ENCODE measurements around the gene AKAP6.

AKAP6 gene

GRCh38 chr14:32707742-32708500 is 378.8 kb downstream of the AKAP6 start:
- H3K4me1 Mint-ChIP-seq (ENCODE audit: low read depth in 2 of 2) = no peaks in the 10 kb centered on the region
- H3K4me3 Mint-ChIP-seq = no peak overlapping the region
- ATAC-seq (replicated peaks) = no peak
- H3K9me3 Mint-ChIP-seq = peaks cover 0 to 5% of the 10 kb centered on the region in 2 donors
- H3K36me3 Mint-ChIP-seq (ENCODE audit: insufficient read depth) = no peaks in the 10 kb centered on the region
- DNase-seq = no peak
- no peaks in the 10 kb centered on the region for H3K27me3 Mint-ChIP-seq
- H3K27ac Mint-ChIP-seq = no peak overlapping the region

GRCh38 chr14:32709027-32709426 is 379.9 kb downstream of the AKAP6 start:
- H3K9me3 Mint-ChIP-seq = peaks cover 3 to 7% of the 10 kb centered on the region in 2 donors
- no peak for ATAC-seq (replicated peaks)
- H3K27ac Mint-ChIP-seq = no peak overlapping the region

GRCh38 chr14:32710231-32710671 is 381.2 kb downstream of the AKAP6 start:
- no peaks in the 10 kb centered on the region for H3K36me3 Mint-ChIP-seq (ENCODE audit: insufficient read depth)
- DNase-seq (no peak), ATAC-seq (replicated peaks) (no peak)
- peaks cover 7 to 8% of the 10 kb centered on the region in 2 donors for H3K9me3 Mint-ChIP-seq
- no peaks in the 10 kb centered on the region for H3K27me3 Mint-ChIP-seq
- no peaks in the 10 kb centered on the region for H3K4me1 Mint-ChIP-seq (ENCODE audit: low read depth in 2 of 2)
- H3K27ac Mint-ChIP-seq = no peak overlapping the region
- no peak overlapping the region for H3K4me3 Mint-ChIP-seq

More at GRCh38 chr14:32709027-32709426, 379.9 kb downstream of the AKAP6 start:
- H3K4me1 Mint-ChIP-seq (ENCODE audit: low read depth in 2 of 2) = no peaks in the 10 kb centered on the region
- no peaks in the 10 kb centered on the region for H3K36me3 Mint-ChIP-seq (ENCODE audit: insufficient read depth)
- H3K4me3 Mint-ChIP-seq = no peak overlapping the region
- DNase-seq = no peak
- H3K27me3 Mint-ChIP-seq = no peaks in the 10 kb centered on the region

GRCh38 chr14:32710731-32711680 is 381.9 kb downstream of the AKAP6 start:
- Mint-ChIP-seq H3K36me3 (ENCODE audit: insufficient read depth) (no peaks in the 10 kb centered on the region), H3K27ac (no peak overlapping the region), H3K4me3 (no peak overlapping the region), H3K4me1 (ENCODE audit: low read depth in 2 of 2) (no peaks in the 10 kb centered on the region), H3K27me3 (no peaks in the 10 kb centered on the region), H3K9me3 (peaks cover 7 to 10% of the 10 kb centered on the region in 2 donors)
- DNase-seq = no peak
- ATAC-seq (replicated peaks) = no peak

- no peaks in the 10 kb centered on the region for H3K36me3 Mint-ChIP-seq (ENCODE audit: insufficient read depth)
- H3K27me3 Mint-ChIP-seq = no peaks in the 10 kb centered on the region
- no peak overlapping the region for H3K27ac Mint-ChIP-seq
- H3K4me3 Mint-ChIP-seq = no peak overlapping the region
- no peak for ATAC-seq (replicated peaks)
- peaks cover 7 to 10% of the 10 kb centered on the region in 2 donors for H3K9me3 Mint-ChIP-seq
- no peaks in the 10 kb centered on the region for H3K4me1 Mint-ChIP-seq (ENCODE audit: low read depth in 2 of 2)
- no peak for DNase-seq
These were observed 384.8 kb downstream of the AKAP6 start for GRCh38 chr14:32713856-32714255.

GRCh38 chr14:32719601-32720000 is 390.5 kb downstream of the AKAP6 start:
- H3K4me3 Mint-ChIP-seq = no peak overlapping the region
- no peaks in the 10 kb centered on the region for H3K27me3 Mint-ChIP-seq
- H3K36me3 Mint-ChIP-seq (ENCODE audit: insufficient read depth) = no peaks in the 10 kb centered on the region
- no peaks in the 10 kb centered on the region for H3K4me1 Mint-ChIP-seq (ENCODE audit: low read depth in 2 of 2)
- no peak overlapping the region for H3K27ac Mint-ChIP-seq
- no peak for DNase-seq
- ATAC-seq (replicated peaks) = no peak
- peaks cover 7 to 15% of the 10 kb centered on the region in 2 donors for H3K9me3 Mint-ChIP-seq

- no peak for ATAC-seq (replicated peaks)
- Mint-ChIP-seq H3K4me3 (no peak overlapping the region), H3K36me3 (ENCODE audit: insufficient read depth) (no peaks in the 10 kb centered on the region), H3K27ac (no peak overlapping the region), H3K9me3 (peaks cover 2 to 15% of the 10 kb centered on the region in 2 donors), H3K4me1 (ENCODE audit: low read depth in 2 of 2) (no peaks in the 10 kb centered on the region), H3K27me3 (no peaks in the 10 kb centered on the region)
- DNase-seq = no peak
These were observed 391.8 kb downstream of the AKAP6 start for GRCh38 chr14:32720927-32721326.

- Mint-ChIP-seq H3K4me1 (ENCODE audit: low read depth in 2 of 2) (no peaks in the 10 kb centered on the region), H3K27ac (no peak overlapping the region), H3K27me3 (no peaks in the 10 kb centered on the region), H3K36me3 (ENCODE audit: insufficient read depth) (no peaks in the 10 kb centered on the region), H3K4me3 (no peak overlapping the region), H3K9me3 (peaks cover 2 to 15% of the 10 kb centered on the region in 2 donors)
- DNase-seq = no peak
- ATAC-seq (replicated peaks) = no peak
These were observed 393.6 kb downstream of the AKAP6 start for GRCh38 chr14:32722631-32723183.

GRCh38 chr14:32724867-32725471 is 395.9 kb downstream of the AKAP6 start:
- H3K36me3 Mint-ChIP-seq (ENCODE audit: insufficient read depth) = no peaks in the 10 kb centered on the region
- no peaks in the 10 kb centered on the region for H3K4me1 Mint-ChIP-seq (ENCODE audit: low read depth in 2 of 2)
- no peak overlapping the region for H3K27ac Mint-ChIP-seq
- no peak for DNase-seq
- H3K4me3 Mint-ChIP-seq = no peak overlapping the region
- peaks cover 2 to 15% of the 10 kb centered on the region in 2 donors for H3K9me3 Mint-ChIP-seq
- no peaks in the 10 kb centered on the region for H3K27me3 Mint-ChIP-seq
- ATAC-seq (replicated peaks) = no peak

- H3K36me3 Mint-ChIP-seq (ENCODE audit: insufficient read depth) = no peaks in the 10 kb centered on the region
- peaks cover 2 to 15% of the 10 kb centered on the region in 2 donors for H3K9me3 Mint-ChIP-seq
- no peaks in the 10 kb centered on the region for H3K4me1 Mint-ChIP-seq (ENCODE audit: low read depth in 2 of 2)
- H3K27ac Mint-ChIP-seq = no peak overlapping the region
- ATAC-seq (replicated peaks) = no peak
- no peaks in the 10 kb centered on the region for H3K27me3 Mint-ChIP-seq
- no peak overlapping the region for H3K4me3 Mint-ChIP-seq
- DNase-seq = no peak
These were observed 397.4 kb downstream of the AKAP6 start for GRCh38 chr14:32726516-32726915.

- ATAC-seq (replicated peaks) (no peak), DNase-seq (no peak)
- H3K4me1 Mint-ChIP-seq (ENCODE audit: low read depth in 2 of 2) = no peaks in the 10 kb centered on the region
- no peaks in the 10 kb centered on the region for H3K27me3 Mint-ChIP-seq
- no peak overlapping the region for H3K27ac Mint-ChIP-seq
- H3K4me3 Mint-ChIP-seq = no peak overlapping the region
- H3K9me3 Mint-ChIP-seq = peaks cover 0 to 2% of the 10 kb centered on the region in 2 donors
- H3K36me3 Mint-ChIP-seq (ENCODE audit: insufficient read depth) = no peaks in the 10 kb centered on the region
These were observed 398.7 kb downstream of the AKAP6 start for GRCh38 chr14:32727832-32728231.

GRCh38 chr14:32728526-32728925 is 399.4 kb downstream of the AKAP6 start:
- Mint-ChIP-seq H3K9me3 (no peaks in the 10 kb centered on the region), H3K4me3 (no peak overlapping the region), H3K27me3 (no peaks in the 10 kb centered on the region), H3K27ac (no peak overlapping the region), H3K36me3 (ENCODE audit: insufficient read depth) (no peaks in the 10 kb centered on the region), H3K4me1 (ENCODE audit: low read depth in 2 of 2) (no peaks in the 10 kb centered on the region)
- ATAC-seq (replicated peaks) (no peak), DNase-seq (no peak)

GRCh38 chr14:32728976-32729375 is 399.9 kb downstream of the AKAP6 start:
- ATAC-seq (replicated peaks) (no peak), DNase-seq (no peak)
- no peak overlapping the region for H3K4me3 Mint-ChIP-seq

More at GRCh38 chr14:32728976-32729375, 399.9 kb downstream of the AKAP6 start:
- H3K4me1 Mint-ChIP-seq (ENCODE audit: low read depth in 2 of 2) = no peaks in the 10 kb centered on the region
- no peaks in the 10 kb centered on the region for H3K36me3 Mint-ChIP-seq (ENCODE audit: insufficient read depth)
- no peaks in the 10 kb centered on the region for H3K9me3 Mint-ChIP-seq
- no peak overlapping the region for H3K27ac Mint-ChIP-seq
- H3K27me3 Mint-ChIP-seq = no peaks in the 10 kb centered on the region
